Stimulated activated CD8-positive, alpha-beta memory T cell treated with anti-CD3 and anti-CD28 coated beads, Interleukin-4, amount 100 ng/mL, for 1 hour (primary cell): Measurements from ENCODE around the gene TAAR1.
"Not testable (repeated sequence)": the region's sequence is repeated elsewhere in the genome, so short reads cannot be mapped to it uniquely, and the experiment has no call there.

Source experiments
- DNase-seq, 2 donors: peaks; one replicate each; pipeline ENCODE4 v3.0.0-alpha.2; 2020; ENCODE audit warnings: low read depth in 2 of 2, low spot score in 1 of 2

TAAR1 gene

DNA sequence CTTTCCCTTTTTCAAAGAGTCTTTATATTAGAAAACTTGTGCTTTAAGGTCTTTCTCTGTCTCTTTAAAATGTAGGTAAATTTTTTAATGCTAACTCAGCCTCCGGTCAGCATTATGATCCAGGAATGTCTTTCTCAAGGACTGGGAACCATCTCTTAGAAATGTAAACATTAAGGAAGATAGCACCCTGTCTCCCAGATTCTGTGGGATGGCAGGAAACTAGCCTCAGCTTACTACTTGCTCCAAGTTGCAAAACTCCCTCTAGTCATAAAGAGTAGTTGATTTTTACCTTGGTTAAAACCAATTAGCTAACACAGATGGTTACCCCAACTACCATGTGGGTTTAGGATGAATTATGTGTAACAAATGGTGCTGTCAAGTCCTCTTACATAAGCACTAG is 4.7 kb upstream of the TAAR1 start:
- DNase-seq = no peak

DNA sequence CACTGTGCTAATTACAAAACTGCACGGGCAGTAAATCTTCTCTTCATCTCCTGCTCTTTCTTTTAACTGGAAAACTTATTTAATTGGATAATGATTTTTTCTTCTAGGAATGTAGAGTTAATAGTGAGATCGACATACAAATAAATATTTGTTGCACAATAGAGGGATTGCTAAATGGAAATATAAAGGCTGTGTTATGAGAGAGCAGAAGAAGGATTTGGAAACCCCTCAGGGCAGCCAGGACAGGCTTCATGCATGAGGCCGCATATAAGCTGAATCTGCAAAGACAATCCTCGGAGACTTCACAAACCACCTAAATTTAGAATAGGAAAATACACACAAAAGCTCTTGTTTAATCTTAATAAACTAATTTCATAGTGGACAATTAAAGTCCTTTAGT is 2.9 kb upstream of the TAAR1 start:
- DNase-seq = no peak

- DNase-seq = no peak
These were observed 7.9 kb downstream of the TAAR1 start for GRCh38 chr6:132651062-132651461.

DNA sequence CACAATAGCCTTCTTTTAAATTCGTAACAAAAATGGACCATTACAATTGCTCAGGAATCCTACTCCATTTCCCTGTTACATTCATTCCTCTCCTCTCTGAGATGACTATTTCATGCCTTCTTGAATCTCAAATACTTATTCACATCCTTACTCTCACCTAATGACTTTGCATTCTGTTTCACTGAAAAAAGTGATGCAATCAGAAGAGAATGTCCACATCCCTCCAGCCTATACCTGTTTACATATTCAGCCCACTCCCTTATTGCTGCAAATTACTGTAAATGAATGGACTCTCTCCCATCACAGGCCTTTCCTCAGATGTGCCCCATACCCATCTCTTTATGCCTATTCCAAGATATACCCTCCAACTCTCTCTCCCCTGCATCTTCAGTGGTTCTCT is 8.6 kb downstream of the TAAR1 start:
- DNase-seq = no peak

DNA sequence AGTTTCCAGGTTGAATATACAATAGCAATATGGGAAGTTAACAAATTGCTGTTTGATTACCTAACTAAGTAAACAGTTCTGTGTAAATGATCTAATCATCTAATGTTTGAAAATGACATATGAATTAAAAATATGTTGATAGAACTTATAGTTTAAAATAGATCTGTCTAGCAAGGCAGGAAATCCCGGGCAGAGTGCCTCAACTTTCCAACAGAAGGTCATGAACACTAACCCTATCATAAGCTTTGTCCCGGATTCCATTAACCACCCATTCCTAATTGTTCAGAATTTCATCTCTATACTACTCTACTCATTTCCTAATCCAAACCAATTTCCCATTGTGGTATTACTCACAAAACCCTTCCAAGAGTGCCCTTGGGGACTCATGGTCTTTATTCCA is 10.2 kb downstream of the TAAR1 start:
- DNase-seq = no peak

- DNase-seq = no peak
These were observed 10.6 kb downstream of the TAAR1 start for GRCh38 chr6:132648356-132648755.

- DNase-seq = no peak
These were observed 15.4 kb downstream of the TAAR1 start for GRCh38 chr6:132643547-132643946.

DNA sequence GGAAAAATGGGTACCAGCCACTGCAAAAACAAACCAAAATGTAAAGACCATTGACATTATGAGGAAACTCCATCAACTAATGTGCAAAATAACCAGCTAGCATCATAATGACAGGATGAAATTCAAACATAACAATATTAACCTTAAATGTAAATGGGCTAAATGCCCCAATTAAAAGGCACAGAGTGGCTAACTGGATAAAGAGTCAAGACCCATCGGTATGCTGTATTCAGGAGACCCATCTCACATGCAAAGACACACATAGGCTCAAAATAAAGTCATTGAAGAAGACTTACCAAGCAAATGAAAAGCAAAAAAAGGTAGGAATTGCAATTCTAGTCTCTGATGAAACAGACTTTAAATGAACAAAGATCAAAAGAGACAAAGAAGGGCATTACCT is 21.8 kb downstream of the TAAR1 start:
- not testable (repeated sequence) for DNase-seq

DNA sequence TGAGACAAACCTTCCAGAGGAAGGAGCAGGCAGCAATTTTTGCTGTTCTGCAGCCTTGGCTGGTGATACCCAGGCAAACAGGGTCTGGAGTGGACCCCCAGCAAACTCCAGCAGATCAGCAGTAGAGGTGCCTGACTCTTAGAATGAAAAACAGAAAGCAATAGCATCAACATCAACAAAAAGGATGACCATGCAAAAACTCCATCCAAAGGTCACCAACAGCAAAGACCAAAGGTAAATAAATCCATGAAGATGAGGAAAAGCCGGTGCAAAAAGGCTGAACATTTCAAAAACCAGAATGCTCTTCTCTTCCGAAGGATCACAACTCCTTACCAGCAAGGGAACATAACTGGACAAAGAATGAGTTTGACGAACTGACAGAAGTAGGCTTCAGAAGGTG is 23.1 kb downstream of the TAAR1 start:
- not testable (repeated sequence) for DNase-seq

- DNase-seq = not testable (repeated sequence)
These were observed 23.7 kb downstream of the TAAR1 start for GRCh38 chr6:132635288-132635687.

DNA sequence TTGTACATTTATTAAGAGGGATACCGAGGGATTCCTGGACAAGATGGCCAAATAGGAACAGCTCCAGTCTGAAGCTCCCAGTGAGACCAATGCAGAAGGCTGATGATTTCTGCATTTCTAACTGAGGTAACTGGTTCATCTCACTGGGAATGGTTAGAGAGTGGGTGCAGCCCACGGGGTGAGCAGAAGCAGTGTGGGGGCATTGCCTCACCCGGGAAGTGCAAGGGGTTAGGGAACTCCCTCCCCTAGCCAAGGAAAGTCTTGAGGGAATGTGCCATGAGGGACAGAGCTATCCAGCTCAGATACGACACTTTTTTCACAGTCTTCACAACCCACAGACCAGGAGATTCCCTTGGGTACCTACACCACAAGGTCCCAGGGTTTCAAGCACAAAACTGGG is 24.2 kb downstream of the TAAR1 start:
- no peak for DNase-seq

- no peak for DNase-seq
These were observed 25.6 kb downstream of the TAAR1 start for GRCh38 chr6:132633362-132633761.

DNA sequence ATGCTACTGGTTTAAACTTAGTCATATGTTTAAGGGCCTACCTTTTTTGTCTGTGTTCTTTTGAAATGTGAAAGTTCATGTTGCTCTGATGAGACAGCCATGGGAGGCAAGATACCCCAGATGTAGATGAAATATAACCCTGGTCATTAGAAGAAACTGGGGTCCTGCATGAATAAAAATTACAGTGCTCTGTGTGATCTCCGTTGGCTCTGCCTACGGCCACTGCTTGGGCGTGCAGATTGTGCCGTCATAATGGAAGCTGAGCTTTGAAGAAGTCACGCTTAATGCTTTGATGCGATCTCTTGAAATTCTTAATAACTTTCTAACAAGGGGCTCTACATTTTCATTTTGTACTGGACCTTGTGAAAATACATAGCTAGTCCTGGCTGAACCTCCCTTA is 34.8 kb downstream of the TAAR1 start, which contains the start of gene TAAR2:
TSS of gene TAAR2 (minus strand) at position 101 of the 400 bp plus-strand sequence. CDS start at position 101, 0 bp downstream.
- no peak for DNase-seq

GRCh38 chr6:132623106-132623845 is 35.7 kb downstream of the TAAR1 start:
- DNase-seq = no peak

DNA sequence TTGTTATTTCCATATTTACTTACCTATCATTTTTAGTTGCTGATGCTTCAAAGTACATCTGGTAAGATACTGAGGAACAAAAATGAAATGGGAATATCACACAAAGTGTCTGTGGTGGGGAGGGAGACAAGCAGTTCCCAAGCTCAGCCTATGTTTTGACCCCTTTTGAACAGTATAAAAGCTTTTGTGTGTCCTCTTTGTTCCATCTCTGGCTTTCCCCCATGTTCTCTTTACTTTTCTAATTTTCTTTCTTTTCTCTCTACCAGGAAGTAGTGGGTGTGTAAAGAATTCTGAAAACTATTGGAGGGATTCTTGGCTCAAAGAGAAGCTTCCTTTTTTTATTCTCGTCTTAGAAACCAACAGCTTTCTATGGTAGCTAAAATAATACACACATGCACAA is 42.3 kb downstream of the TAAR1 start:
- no peak for DNase-seq

DNA sequence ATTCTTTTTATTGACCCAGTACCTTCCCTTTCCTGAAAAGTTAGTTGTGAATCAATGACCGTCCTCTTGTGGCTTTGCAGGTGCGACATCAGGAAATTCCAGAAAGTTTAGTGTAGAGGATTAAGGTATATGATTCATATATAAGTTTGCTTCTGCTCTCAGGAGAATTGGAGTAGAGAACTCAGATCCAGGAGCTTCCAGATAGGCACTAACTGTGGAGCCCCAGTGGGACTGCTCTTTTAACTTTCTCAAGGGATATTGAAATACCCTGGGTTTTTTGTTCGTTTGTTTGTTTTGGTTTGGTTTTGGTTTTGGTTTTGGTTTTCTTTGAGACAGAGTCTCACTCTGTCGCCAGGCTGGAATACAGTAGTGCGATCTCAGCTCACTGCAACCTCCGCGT is 44.4 kb downstream of the TAAR1 start:
- DNase-seq = no peak

DNA sequence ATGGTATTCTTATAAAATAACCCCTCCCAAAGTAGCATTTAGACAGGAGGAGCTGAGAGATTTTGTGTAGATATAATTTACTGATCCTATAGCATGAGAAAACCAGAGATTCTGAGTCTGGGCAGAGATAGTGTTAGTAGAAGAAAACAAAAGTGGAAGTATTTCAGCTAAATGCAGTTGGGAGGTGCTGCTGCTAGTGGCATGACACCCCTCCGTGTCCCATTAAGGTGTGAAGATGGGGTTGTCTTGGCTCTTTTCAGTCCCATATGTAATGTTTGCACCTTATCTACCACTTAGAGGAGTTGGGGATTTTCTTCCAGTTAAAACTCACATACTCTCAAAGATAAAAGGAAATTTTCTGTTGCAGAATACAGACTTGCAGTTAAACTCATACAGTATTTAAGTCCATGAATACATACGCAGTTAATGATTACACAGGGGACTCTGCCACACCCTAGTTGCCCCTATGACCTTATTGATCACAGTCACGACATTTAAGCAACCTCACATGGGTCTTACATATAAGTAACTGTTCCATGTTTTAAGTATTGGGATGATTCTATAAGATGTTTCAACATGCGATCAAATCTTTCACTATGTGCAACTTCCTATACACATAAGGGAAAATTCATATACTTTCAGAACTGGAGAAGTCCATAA is 46.4 kb downstream of the TAAR1 start:
- DNase-seq = no peak

DNA sequence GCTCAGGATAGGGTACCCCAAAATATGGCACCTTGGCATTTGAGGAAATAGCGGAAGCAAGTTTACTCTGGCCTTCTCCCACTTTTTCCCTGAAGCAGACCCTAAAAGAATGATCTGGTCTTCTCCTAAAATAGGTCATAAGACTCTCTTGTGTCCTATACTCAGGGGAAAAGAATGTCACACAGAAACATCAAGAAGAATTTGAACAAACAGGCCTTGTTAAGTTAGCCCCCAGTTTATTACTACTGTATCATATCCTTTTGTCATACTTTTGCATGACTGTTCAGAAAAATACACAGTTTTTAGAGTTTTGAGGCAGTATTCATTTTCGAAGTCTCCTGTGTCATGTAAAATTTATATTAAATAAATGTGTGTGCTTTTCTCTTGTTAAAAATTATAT is 47.4 kb downstream of the TAAR1 start:
- DNase-seq = no peak

GRCh38 chr6:132607544-132608233 is 51.3 kb downstream of the TAAR1 start:
- no peak for DNase-seq

DNA sequence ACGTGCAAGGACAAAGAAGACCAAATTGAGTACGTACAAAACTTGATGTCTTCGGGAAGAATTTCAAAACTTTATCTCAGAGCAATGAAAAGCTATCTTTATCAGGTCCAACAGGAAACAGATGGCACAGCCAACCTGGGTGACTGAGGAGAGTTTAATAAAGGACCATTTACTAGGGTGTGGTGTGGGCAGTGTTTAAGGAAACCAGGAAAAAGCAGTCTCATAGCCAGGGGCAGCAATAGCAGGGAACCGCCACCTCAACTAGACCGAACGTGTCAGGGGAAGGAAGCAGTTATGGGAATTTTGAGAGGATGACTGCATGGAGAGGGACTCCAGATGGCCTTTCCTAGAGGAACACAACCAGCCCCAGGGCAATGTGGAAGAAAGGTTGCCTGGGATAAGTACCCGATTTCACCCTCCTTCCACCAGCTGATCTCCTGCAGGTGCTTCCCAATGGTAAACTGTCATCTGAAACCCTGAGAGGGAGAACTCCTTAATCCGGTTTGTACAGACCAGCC is 54.3 kb downstream of the TAAR1 start:
- DNase-seq = no peak

DNA sequence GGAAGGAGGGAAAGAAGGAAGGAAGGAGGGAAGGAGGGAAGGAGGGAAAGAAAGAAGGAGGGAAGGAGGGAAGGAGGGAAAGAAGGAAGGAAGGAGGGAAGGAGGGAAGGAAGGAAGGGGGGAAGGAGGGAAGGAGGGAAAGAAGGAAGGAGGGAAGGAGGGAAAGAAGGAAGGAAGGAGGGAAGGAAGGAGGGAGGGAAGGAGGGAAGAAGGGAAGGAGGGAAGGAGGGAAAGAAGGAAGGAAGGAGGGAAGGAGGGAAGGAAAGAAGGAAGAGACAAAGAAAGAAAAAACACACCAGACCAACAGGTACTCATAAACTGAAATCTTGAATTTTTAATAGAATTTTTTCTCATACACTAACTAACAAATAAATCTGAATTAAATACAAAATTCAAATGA is 58.1 kb downstream of the TAAR1 start:
- DNase-seq = not testable (repeated sequence)

DNA sequence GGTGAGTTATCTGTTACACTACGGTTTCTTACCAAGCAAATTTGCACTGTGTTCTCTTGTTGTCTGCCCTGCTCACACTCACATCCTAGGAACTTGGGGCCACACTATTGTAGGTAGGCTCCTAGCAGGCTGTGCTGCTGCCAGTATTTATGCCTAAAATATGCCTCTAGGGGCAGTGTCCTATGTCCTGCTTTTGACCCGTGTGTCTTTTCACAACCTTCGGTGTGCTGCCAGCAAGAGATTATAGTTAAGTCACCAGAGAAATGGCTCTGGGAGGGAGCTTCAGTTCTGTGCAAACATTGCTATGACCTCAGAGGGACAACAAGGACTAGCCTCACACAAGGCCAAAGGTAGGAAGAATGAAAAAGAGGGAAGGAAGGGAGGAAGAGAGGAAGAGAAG is 60.5 kb downstream of the TAAR1 start:
- no peak for DNase-seq
